H9 (cell line): ENCODE measurements around the gene RPS8. TPM values are rescaled to one million over a fixed set of nuclear protein-coding genes. Genes with fewer than 3 reads are reported as not detected.

Source experiments
- DNase-seq: peaks from one replicate; pipeline ENCODE4 v3.0.0-alpha.2; 2017
- H2AFZ ChIP-seq: one replicate; pipeline ENCODE4 v1.6.1; 2013; ENCODE audit warnings: mild to moderate bottlenecking, low read length, control low read depth, moderate library complexity
- H2AK5ac ChIP-seq: 2 replicates; pipeline ENCODE4 v1.6.1; 2013; ENCODE audit warnings: low read length, control low read depth, mixed read lengths; ENCODE audit not compliant: insufficient read length
- H2BK120ac ChIP-seq: one replicate; pipeline ENCODE4 v1.6.1; 2013; ENCODE audit warnings: low read depth, mild to moderate bottlenecking, low read length, control low read depth, inconsistent platforms; ENCODE audit not compliant: poor library complexity, severe bottlenecking
- H2BK12ac ChIP-seq: 2 replicates; pipeline ENCODE4 v1.6.1; 2013; ENCODE audit warnings: low read length, control low read depth, mixed read lengths, low read depth; ENCODE audit not compliant: insufficient read length
- H2BK15ac ChIP-seq: 2 replicates; pipeline ENCODE4 v1.6.1; 2013; ENCODE audit warnings: low read depth, low read length, control low read depth
- H2BK20ac ChIP-seq: one replicate; pipeline ENCODE4 v1.6.1; 2013; ENCODE audit warnings: low read depth, mild to moderate bottlenecking, low read length, control low read depth, inconsistent platforms; ENCODE audit not compliant: poor library complexity, severe bottlenecking
- H2BK5ac ChIP-seq: 2 replicates; pipeline ENCODE4 v1.6.1; 2013; ENCODE audit warnings: low read length, control low read depth, mixed read lengths; ENCODE audit not compliant: insufficient read length
- H3K14ac ChIP-seq: 2 replicates; pipeline ENCODE4 v1.6.1; 2013; ENCODE audit warnings: low read length, control low read depth; ENCODE audit not compliant: insufficient read depth
- H3K18ac ChIP-seq: 2 replicates; pipeline ENCODE4 v1.6.1; 2013; ENCODE audit warnings: low read depth, mild to moderate bottlenecking, mixed read lengths, low read length, control low read depth; ENCODE audit not compliant: insufficient read length
- H3K23ac ChIP-seq: 2 replicates; pipeline ENCODE4 v1.6.1; 2013; ENCODE audit warnings: low read length, control low read depth, mixed read lengths, low read depth; ENCODE audit not compliant: insufficient read length
- H3K23me2 ChIP-seq: 2 replicates; pipeline ENCODE4 v1.6.1; 2013; ENCODE audit warnings: low read depth, mild to moderate bottlenecking, mixed read lengths, low read length, control low read depth; ENCODE audit not compliant: insufficient read length, poor library complexity, severe bottlenecking
- H3K27ac ChIP-seq: 2 replicates; pipeline ENCODE4 v1.5.1; 2013; ENCODE audit warnings: low read length, control low read depth, mixed read lengths, low read depth; ENCODE audit not compliant: insufficient read length
- H3K27me3 ChIP-seq: 2 replicates; pipeline ENCODE4 v1.6.1; 2013; ENCODE audit warnings: low read length, control low read depth, inconsistent platforms; ENCODE audit not compliant: insufficient read depth
- H3K4ac ChIP-seq: 2 replicates; pipeline ENCODE4 v1.6.1; 2013; ENCODE audit warnings: low read depth, mild to moderate bottlenecking, control low read depth, inconsistent platforms, low read length, moderate library complexity
- H3K4me1 ChIP-seq: 2 replicates; pipeline ENCODE4 v1.6.1; 2013; ENCODE audit warnings: low read length, control low read depth, inconsistent platforms; ENCODE audit not compliant: insufficient read depth
- H3K4me2 ChIP-seq: 2 replicates; pipeline ENCODE4 v1.6.1; 2013; ENCODE audit warnings: low read length, control low read depth, mixed read lengths; ENCODE audit not compliant: insufficient read length, insufficient read depth
- H3K56ac ChIP-seq: 2 replicates; pipeline ENCODE4 v1.6.1; 2013; ENCODE audit warnings: low read depth, mild to moderate bottlenecking, mixed read lengths, low read length, control low read depth; ENCODE audit not compliant: insufficient read length
- H3K79me1 ChIP-seq: 2 replicates; pipeline ENCODE4 v1.6.1; 2013; ENCODE audit warnings: low read depth, mild to moderate bottlenecking, moderate library complexity, low read length, control low read depth, inconsistent platforms; ENCODE audit not compliant: insufficient read depth, poor library complexity, severe bottlenecking
- H3K79me2 ChIP-seq: 2 replicates; pipeline ENCODE4 v1.6.1; 2013; ENCODE audit warnings: low read length, control low read depth, inconsistent platforms; ENCODE audit not compliant: insufficient read depth
- H3K9ac ChIP-seq: 2 replicates; pipeline ENCODE4 v1.6.1; 2013; ENCODE audit warnings: low read length, control low read depth, mixed read lengths; ENCODE audit not compliant: insufficient read length; ENCODE audit errors: extremely low read depth
- H3K9me3 ChIP-seq: one replicate; pipeline ENCODE4 v1.6.1; 2013; ENCODE audit warnings: low read depth, low read length, inconsistent platforms; ENCODE audit not compliant: control insufficient read depth
- H3T11ph ChIP-seq: one replicate; pipeline ENCODE4 v1.6.1; 2013; ENCODE audit warnings: mild to moderate bottlenecking, low read length, control low read depth, inconsistent platforms
- H4K20me1 ChIP-seq: one replicate; pipeline ENCODE4 v1.6.1; 2013; ENCODE audit not compliant: control insufficient read depth, insufficient read length, insufficient read depth
- H4K5ac ChIP-seq: 2 replicates; pipeline ENCODE4 v1.6.1; 2013; ENCODE audit warnings: low read depth, mild to moderate bottlenecking, mixed read lengths, low read length, control low read depth; ENCODE audit not compliant: insufficient read length
- H4K8ac ChIP-seq: replicated peaks from 2 replicates; pipeline ENCODE4 v1.6.1; 2013; ENCODE audit warnings: low read length, control low read depth, mixed read lengths, low read depth; ENCODE audit not compliant: insufficient read length
- H4K91ac ChIP-seq: 2 replicates; pipeline ENCODE4 v1.6.1; 2013; ENCODE audit warnings: low read depth, mild to moderate bottlenecking, moderate library complexity, mixed read lengths, low read length, control low read depth; ENCODE audit not compliant: insufficient read length
- H3K27ac Mint-ChIP-seq, 3 experiments: 2 replicates in 2 of 3; 3 replicates in 1 of 3; pipeline ENCODE4 v1.8.0; 2020 to 2021; ENCODE audit warnings: mixed read lengths in 3 of 3, mild to moderate bottlenecking in 1 of 3, moderate library complexity in 1 of 3
- H3K27me3 Mint-ChIP-seq: 2 replicates; pipeline ENCODE4 v1.8.0; 2021; ENCODE audit warnings: low read depth, mild to moderate bottlenecking, moderate library complexity, mixed read lengths
- H3K36me3 Mint-ChIP-seq, 3 experiments: 2 replicates in 2 of 3; 3 replicates in 1 of 3; pipeline ENCODE4 v1.8.0; 2020 to 2021; ENCODE audit warnings: low read depth in 3 of 3, mixed read lengths in 3 of 3; ENCODE audit not compliant: insufficient read depth in 1 of 3
- H3K4me1 Mint-ChIP-seq, 2 experiments: 2 replicates each; pipeline ENCODE4 v1.8.0; 2020; ENCODE audit warnings: mixed read lengths in 2 of 2
- H3K4me3 Mint-ChIP-seq, 2 experiments: 2 replicates in 1 of 2; 3 replicates in 1 of 2; pipeline ENCODE4 v1.8.0; 2020 to 2021; ENCODE audit warnings: mild to moderate bottlenecking in 2 of 2, mixed read lengths in 2 of 2, moderate library complexity in 1 of 2
- H3K9me3 Mint-ChIP-seq, 2 experiments: 2 replicates in 1 of 2; 3 replicates in 1 of 2; pipeline ENCODE4 v1.8.0; 2020; ENCODE audit warnings: mild to moderate bottlenecking in 2 of 2, mixed read lengths in 2 of 2, moderate library complexity in 1 of 2
- CTCF ChIP-seq: fragments of 200-600 bp; sonication (generic); conservative IDR thresholded peaks from 3 replicates; pipeline ENCODE4 v1.8.0; 2021; ENCODE audit warnings: antibody characterized with exemption, mild to moderate bottlenecking
- WGBS: extraction: QIAGEN DNeasy Blood & Tissue Kit; methylation state at CpG from one replicate; pipeline ENCODE4 v1.1.7; 2013; ENCODE audit warnings: missing lambda C conversion rate, low lambda C conversion rate, mixed read lengths; ENCODE audit not compliant: insufficient read length; ENCODE audit errors: extremely low coverage; 5-methylcytosine and 5-hydroxymethylcytosine counted together
- total RNA-seq: library from RNA; stranded (reverse); gene quantifications from 2 replicates; pipeline ENCODE4 v1.2.1, GENCODE V29; 2021

RPS8 gene
- total RNA-seq, 1 experiment from 2014 or later: 2,591 TPM

- Histone ChIP-seq H3K27ac (no peak overlapping the region), H2BK120ac (no peak overlapping the region), H4K8ac (no peak overlapping the region), H2BK20ac (no peak overlapping the region), H3T11ph (no peak overlapping the region), H4K20me1 (no peaks in the 10 kb centered on the region), H3K79me1 (no peaks in the 10 kb centered on the region), H3K4me2 (no peak overlapping the region), H4K5ac (no peak overlapping the region), H3K27me3 (no peaks in the 10 kb centered on the region), H2AK5ac (no peak overlapping the region), H3K9me3 (no peaks in the 10 kb centered on the region), H3K23ac (no peak overlapping the region), H3K18ac (no peak overlapping the region), H3K9ac (no peak overlapping the region), H2BK15ac (no peak overlapping the region), H4K91ac (no peak overlapping the region), H3K56ac (no peak overlapping the region), H3K79me2 (no peaks in the 10 kb centered on the region), H2BK12ac (no peak overlapping the region), H3K23me2 (no peaks in the 10 kb centered on the region), H3K4me1 (no peaks in the 10 kb centered on the region), H2AFZ (no peak overlapping the region), H3K14ac (no peak overlapping the region), H3K4ac (no peak overlapping the region), H2BK5ac (no peak overlapping the region)
- H3K27me3 Mint-ChIP-seq: no peaks in the 10 kb centered on the region; the same call in 1 of the 2 replicates
- H3K4me1 Mint-ChIP-seq: peaks cover 6 to 12% of the 10 kb centered on the region in 2 experiments
- WGBS: no CpG with 5 or more reads among the region's 24 CpGs
- H3K9me3 Mint-ChIP-seq: no peaks in the 10 kb centered on the region
- peak overlapping the region in 1 of 3 experiments; percentile 77; a peak in 1 of 7 replicates for H3K27ac Mint-ChIP-seq
- peak; percentile 48 for DNase-seq
- TF ChIP-seq CTCF: no peak
- H3K36me3 Mint-ChIP-seq: no peaks in the 10 kb centered on the region
- no peak overlapping the region for H3K4me3 Mint-ChIP-seq
Observed at GRCh38 chr1:44826375-44827196, 51.2 kb downstream of the RPS8 start.
